ENCODE measurements around the gene CHAF1B. TPM values are rescaled to one million over a fixed set of nuclear protein-coding genes. Genes with fewer than 3 reads are reported as not detected.

CHAF1B gene
- total and polyA plus RNA-seq, 10 of the 15 experiments (the other 5 are each of a cell fraction or from before 2014, with no cell fraction given): 5.9 to 31.5 (median 17.3) TPM

- no peak for DNase-seq (ENCODE audit: low read depth, low spot score)
- H4K20me1 ChIP-seq (ENCODE audit: control insufficient read depth, insufficient read depth): no peaks in the 10 kb centered on the region
- H3K27me3 ChIP-seq (replicated peaks in 1 of 2; ENCODE audit: control insufficient read depth in 2 of 2, insufficient read depth in 2 of 2, low read length in 1 of 2): no peaks in the 10 kb centered on the region
- H3K9me3 ChIP-seq (replicated peaks; ENCODE audit: control insufficient read depth, insufficient read depth, low read length): no peaks in the 10 kb centered on the region
- H3K9ac ChIP-seq (ENCODE audit: control insufficient read depth, insufficient read depth, low read length): no peak overlapping the region
- ChIA-PET RAD21 (ENCODE audit: unreplicated experiment) (interaction anchor here (0.6 kb wide), 1 partner anchor 207 kb away, joined by 3 read pairs; no protein-coding TSS in a partner anchor), CTCF (interaction anchor here (2.1 kb wide), 1 partner anchor 18 kb away, joined by 5 read pairs; no protein-coding TSS in a partner anchor), POLR2A (interaction anchor here (0.6 kb wide), 1 partner anchor 14 kb away, joined by 3 read pairs; no protein-coding TSS in a partner anchor), SMC1A (ENCODE audit: uncharacterized antibody, unreplicated experiment) (no interaction called here)
- peaks cover 8 to 18% of the 10 kb centered on the region in 2 experiments for H3K36me3 ChIP-seq (ENCODE audit: control insufficient read depth in 2 of 2, insufficient read depth in 2 of 2, low read length in 1 of 2)
- BruUV-seq (replicated peaks): no TSS peak
- intact Hi-C loops (cut with micrococcal nuclease; ENCODE audit: unreplicated experiment): no loop called here
- no peak for ATAC-seq
- WGBS (ENCODE audit: insufficient coverage, insufficient replicate concordance, low lambda C conversion rate, missing lambda C conversion rate): 91% methylated on average over 2 of the region's 2 CpGs
- FAIRE-seq: no peak
- H2AFZ ChIP-seq (ENCODE audit: control insufficient read depth, low read depth, low read length): no peak overlapping the region
- no peak overlapping the region for H3K27ac ChIP-seq (ENCODE audit: control insufficient read depth, insufficient read depth)
- H3K4me1 ChIP-seq (ENCODE audit: control insufficient read depth, insufficient read depth, low read length): no peaks in the 10 kb centered on the region
- no peak for TF ChIP-seq KAT2A (conservative IDR thresholded peaks at IDR 0.05; ENCODE audit: control insufficient read depth, low read depth, low read length)
- TF ChIP-seq BHLHE40 (IDR thresholded peaks at IDR 0.05; ENCODE audit: borderline replicate concordance in 1 of 2, low read depth in 2 of 2, low read length in 1 of 2): no peak
- TF ChIP-seq CBX5 (IDR thresholded peaks at IDR 0.05; ENCODE audit: low read depth): no peak
- TF ChIP-seq GABPA (IDR thresholded peaks at IDR 0.05; ENCODE audit: low read depth): no peak
- no peak for TF ChIP-seq CBX3 (IDR thresholded peaks at IDR 0.05; ENCODE audit: borderline replicate concordance, low read depth)
- TF ChIP-seq CEBPB (IDR thresholded peaks at IDR 0.05; ENCODE audit: borderline replicate concordance in 1 of 2, low read depth in 2 of 2, low read length in 2 of 2): no peak
- TF ChIP-seq ATF7 (IDR thresholded peaks at IDR 0.05; ENCODE audit: low read depth): no peak
- no peak for TF ChIP-seq HDGF (IDR thresholded peaks at IDR 0.05)
- TF ChIP-seq NR2F1 (conservative IDR thresholded peaks at IDR 0.05): no peak
- TF ChIP-seq CHD2 (IDR thresholded peaks at IDR 0.05; ENCODE audit: borderline replicate concordance, low read depth, low read length): no peak
- TF ChIP-seq RB1 (IDR thresholded peaks at IDR 0.05; ENCODE audit: borderline replicate concordance): no peak
- TF ChIP-seq ZZZ3 (IDR thresholded peaks at IDR 0.05; ENCODE audit: control insufficient read depth, insufficient read length, low read depth): no peak
- TF ChIP-seq, protein P1, sequence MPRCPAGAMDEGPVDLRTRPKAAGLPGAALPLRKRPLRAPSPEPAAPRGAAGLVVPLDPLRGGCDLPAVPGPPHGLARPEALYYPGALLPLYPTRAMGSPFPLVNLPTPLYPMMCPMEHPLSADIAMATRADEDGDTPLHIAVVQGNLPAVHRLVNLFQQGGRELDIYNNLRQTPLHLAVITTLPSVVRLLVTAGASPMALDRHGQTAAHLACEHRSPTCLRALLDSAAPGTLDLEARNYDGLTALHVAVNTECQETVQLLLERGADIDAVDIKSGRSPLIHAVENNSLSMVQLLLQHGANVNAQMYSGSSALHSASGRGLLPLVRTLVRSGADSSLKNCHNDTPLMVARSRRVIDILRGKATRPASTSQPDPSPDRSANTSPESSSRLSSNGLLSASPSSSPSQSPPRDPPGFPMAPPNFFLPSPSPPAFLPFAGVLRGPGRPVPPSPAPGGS (IDR thresholded peaks at IDR 0.05; ENCODE audit: borderline replicate concordance, insufficient read depth, low read depth, low read length, poor library complexity, severe bottlenecking): no peak
- no peak overlapping the region for H3K4me2 ChIP-seq (ENCODE audit: control insufficient read depth, insufficient read depth)
- no peaks in the 10 kb centered on the region for H3K79me2 ChIP-seq (ENCODE audit: control insufficient read depth, insufficient read depth, low read length)
- in situ Hi-C loops (cut with MboI): no loop called here
- no peak overlapping the region for H3K4me3 ChIP-seq
These were observed 37.2 kb upstream of the CHAF1B start for GRCh38 chr21:36347962-36348328.

All from GM12878 (cell line).